ENCODE measurements around the gene LPP. TPM values are rescaled to one million over a fixed set of nuclear protein-coding genes. Genes with fewer than 3 reads are reported as not detected.

LPP gene
- total and polyA plus RNA-seq, 9 of the 15 experiments (the other 6 are each of a cell fraction or from before 2014, with no cell fraction given), result 0.07 to 0.18 TPM; not detected in 7

- TF ChIP-seq E2F1 (CRISPR knock-in tag; IDR thresholded peaks at IDR 0.05), result no peak
- TF ChIP-seq DEAF1 (CRISPR knock-in tag; IDR thresholded peaks at IDR 0.05), result no peak
- no peak for TF ChIP-seq HMBOX1 (IDR thresholded peaks at IDR 0.05)
- no peak for TF ChIP-seq ZNF707 (CRISPR knock-in tag; conservative IDR thresholded peaks at IDR 0.05)
- no peak for TF ChIP-seq CREBBP (IDR thresholded peaks at IDR 0.05; ENCODE audit: low read depth, low read length)
These were observed 103.5 kb downstream of the LPP start (continued) for GRCh38 chr3:188257384-188258026.

GRCh38 chr3:188259191-188259590, 105.2 kb downstream of the LPP start:
- H3K9me3 ChIP-seq (replicated peaks; ENCODE audit: control insufficient read depth, insufficient read depth, low read depth, low read length), result no peaks in the 10 kb centered on the region
- H3K79me2 ChIP-seq (ENCODE audit: control insufficient read depth, insufficient read depth, low read length), result no peaks in the 10 kb centered on the region
- whole genome bisulfite sequencing (ENCODE audit: insufficient coverage, low coverage, missing lambda C conversion rate), result 0% methylated on average over 2 of the region's 2 CpGs
- in situ Hi-C loops (cut with MboI) (no loop called here), intact Hi-C loops (cut with micrococcal nuclease) (no loop called here)
- POLR2A ChIA-PET, result no interaction called here
- no peak for FAIRE-seq
- no peaks in the 10 kb centered on the region for H4K20me1 ChIP-seq (replicated peaks; ENCODE audit: control insufficient read depth, insufficient read depth, low read length)
- no peak for DNase-seq (ENCODE audit: extremely low read depth in 1 of 4, low spot score in 3 of 4)
- no peak overlapping the region for H2AFZ ChIP-seq (ENCODE audit: low read depth, low read length)
- no peaks in the 10 kb centered on the region for H3K27me3 ChIP-seq (ENCODE audit: control insufficient read depth in 2 of 2, insufficient read depth in 2 of 2, low read length in 2 of 2)
- no peak overlapping the region for H3K9ac ChIP-seq (ENCODE audit: insufficient read depth in 1 of 2, low read depth in 2 of 2, low read length in 2 of 2)
- H3K4me1 ChIP-seq (replicated peaks in 1 of 2; ENCODE audit: control insufficient read depth in 2 of 2, insufficient read depth in 2 of 2, low read length in 2 of 2), result no peaks in the 10 kb centered on the region
- no peaks in the 10 kb centered on the region for H3K9me1 ChIP-seq (ENCODE audit: control insufficient read depth, insufficient read depth, low read length)
- CTCF ChIA-PET (ENCODE audit: low intra/inter-chr PET ratio), result no interaction called here
- BruUV-seq (replicated peaks), result no TSS peak
- no peak for ATAC-seq
- no peak overlapping the region for H3K27ac ChIP-seq (ENCODE audit: extremely low read depth, low read depth, low read length)
- H3K4me2 ChIP-seq (ENCODE audit: insufficient read depth, low read length), result no peak overlapping the region
- no peaks in the 10 kb centered on the region for H3K36me3 ChIP-seq (ENCODE audit: control insufficient read depth, insufficient read depth, low read length)
- no peak overlapping the region for H3K4me3 ChIP-seq
- no peak for TF ChIP-seq PKNOX1 (IDR thresholded peaks at IDR 0.05)
- no peak for TF ChIP-seq ATF3 (IDR thresholded peaks at IDR 0.05)
- no peak for TF ChIP-seq ATF3 (CRISPR knock-in tag; conservative IDR thresholded peaks at IDR 0.05)
- no peak for TF ChIP-seq CBFA2T2 (conservative IDR thresholded peaks at IDR 0.05)
- no peak for TF ChIP-seq MITF (IDR thresholded peaks at IDR 0.05)
- no peak for TF ChIP-seq SREBF1 (IDR thresholded peaks at IDR 0.05; ENCODE audit: borderline replicate concordance, low read depth, low read length)
- TF ChIP-seq SETDB1 (IDR thresholded peaks at IDR 0.05; ENCODE audit: low read length), result no peak
- no peak for TF ChIP-seq SRSF9 (IDR thresholded peaks at IDR 0.05; ENCODE audit: borderline replicate concordance, low read depth, low read length)
- TF ChIP-seq RB1 (IDR thresholded peaks at IDR 0.05; ENCODE audit: low read depth), result no peak
- TF ChIP-seq NFATC3 (IDR thresholded peaks at IDR 0.05), result no peak

Data from K562 (cell line).